Measurements from ENCODE around the gene RPS6KA5.

RPS6KA5 gene

GRCh38 chr14:90807060-90807459 is 253.4 kb downstream of the RPS6KA5 start:
- ChIA-PET POLR2A (ENCODE audit: low non-redundant PET) (no interaction called here), CTCF (interaction anchor here (0.6 kb wide), 1 partner anchor 366 kb away, joined by 3 read pairs; no protein-coding TSS in a partner anchor)
- H3K27ac ChIP-seq, result no peak overlapping the region
- TF ChIP-seq CTCF (conservative IDR thresholded peaks at IDR 0.05; ENCODE audit: low read depth), result no peak
- DNase-seq (ENCODE audit: low spot score), result no peak

- no peak for DNase-seq (ENCODE audit: low spot score)
- POLR2A ChIA-PET (ENCODE audit: low non-redundant PET), result no interaction called here
- CTCF ChIA-PET, result interaction anchor here (0.5 kb wide), 1 partner anchor 48 kb away, joined by 3 read pairs; no protein-coding TSS in a partner anchor
- TF ChIP-seq CTCF (conservative IDR thresholded peaks at IDR 0.05; ENCODE audit: low read depth), result no peak
- H3K27ac ChIP-seq, result no peak overlapping the region
These were observed 254.5 kb downstream of the RPS6KA5 start for GRCh38 chr14:90805662-90806540.

GRCh38 chr14:90805084-90805391 is 255.4 kb downstream of the RPS6KA5 start:
- no peak for DNase-seq (ENCODE audit: low spot score)
- no peak for TF ChIP-seq CTCF (conservative IDR thresholded peaks at IDR 0.05; ENCODE audit: low read depth)
- CTCF ChIA-PET, result no interaction called here
- POLR2A ChIA-PET (ENCODE audit: low non-redundant PET), result no interaction called here
- no peak overlapping the region for H3K27ac ChIP-seq

GRCh38 chr14:90804292-90805083 is 256.0 kb downstream of the RPS6KA5 start:
- no peak overlapping the region for H3K27ac ChIP-seq
- no peak for TF ChIP-seq CTCF (conservative IDR thresholded peaks at IDR 0.05; ENCODE audit: low read depth)
- DNase-seq (ENCODE audit: low spot score), result no peak
- ChIA-PET POLR2A (ENCODE audit: low non-redundant PET) (no interaction called here), CTCF (no interaction called here)

DNA sequence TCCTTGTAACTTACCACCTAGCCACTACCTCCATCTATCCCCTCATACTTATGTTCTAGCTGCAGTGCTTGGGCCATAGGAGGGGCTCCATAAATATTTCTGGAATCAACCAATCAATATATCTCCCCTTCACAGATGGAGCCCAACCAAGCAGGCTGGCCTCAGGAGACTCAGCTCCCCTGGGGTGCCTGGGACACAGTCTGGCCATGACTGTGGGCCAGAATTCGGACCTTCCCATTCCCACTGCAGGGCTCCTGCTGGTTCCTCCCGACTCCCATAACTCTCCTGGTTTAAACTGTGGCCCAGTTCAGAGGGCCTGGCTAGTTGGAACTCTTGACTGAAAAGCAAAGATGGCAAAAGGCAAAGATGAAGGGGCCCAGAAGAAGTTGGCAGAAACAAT is 257.2 kb downstream of the RPS6KA5 start:
- no peak for TF ChIP-seq CTCF (conservative IDR thresholded peaks at IDR 0.05; ENCODE audit: low read depth)
- ChIA-PET CTCF (interaction anchor here (0.7 kb wide), 1 partner anchor 71 kb away, joined by 4 read pairs; no protein-coding TSS in a partner anchor), POLR2A (ENCODE audit: low non-redundant PET) (no interaction called here)
- H3K27ac ChIP-seq, result no peak overlapping the region
- DNase-seq (ENCODE audit: low spot score), result no peak

- no peak for TF ChIP-seq CTCF (conservative IDR thresholded peaks at IDR 0.05; ENCODE audit: low read depth)
- no peak for DNase-seq (ENCODE audit: low spot score)
- ChIA-PET POLR2A (ENCODE audit: low non-redundant PET) (no interaction called here), CTCF (no interaction called here)
- no peak overlapping the region for H3K27ac ChIP-seq
These were observed 261.0 kb downstream of the RPS6KA5 start for GRCh38 chr14:90799420-90799819.
